ENCODE measurements around the gene ANK3.

Gene ANK3

DNA sequence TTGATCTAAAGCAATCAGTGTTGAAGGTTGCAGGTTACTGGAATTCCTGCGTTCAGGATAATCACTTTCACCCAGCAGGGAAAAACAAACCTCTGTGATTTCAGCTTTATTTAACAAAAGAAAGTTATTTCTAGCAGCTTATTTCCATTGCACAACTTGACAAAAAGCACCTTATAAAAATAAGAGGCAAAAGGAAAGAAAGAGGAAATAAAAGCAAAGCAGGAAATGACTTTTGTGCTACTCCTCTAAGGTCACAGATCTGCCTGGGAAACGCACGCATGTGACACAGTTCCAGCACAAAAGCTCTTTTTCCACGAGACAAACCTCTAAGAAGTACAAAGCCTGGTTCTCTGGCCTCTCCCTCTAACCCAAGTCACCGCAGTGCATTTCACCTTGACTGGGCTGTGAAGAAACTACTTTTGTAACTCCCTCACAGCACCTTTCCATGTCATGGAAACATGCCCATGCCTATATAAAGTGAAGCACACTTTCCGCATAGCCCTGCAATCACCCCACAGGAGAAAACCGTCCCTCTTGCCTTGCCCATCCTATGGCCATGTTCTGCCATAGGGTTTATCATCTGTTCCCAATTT, 870 bp downstream of the ANK3 start:
- TF ChIP-seq, protein P1, sequence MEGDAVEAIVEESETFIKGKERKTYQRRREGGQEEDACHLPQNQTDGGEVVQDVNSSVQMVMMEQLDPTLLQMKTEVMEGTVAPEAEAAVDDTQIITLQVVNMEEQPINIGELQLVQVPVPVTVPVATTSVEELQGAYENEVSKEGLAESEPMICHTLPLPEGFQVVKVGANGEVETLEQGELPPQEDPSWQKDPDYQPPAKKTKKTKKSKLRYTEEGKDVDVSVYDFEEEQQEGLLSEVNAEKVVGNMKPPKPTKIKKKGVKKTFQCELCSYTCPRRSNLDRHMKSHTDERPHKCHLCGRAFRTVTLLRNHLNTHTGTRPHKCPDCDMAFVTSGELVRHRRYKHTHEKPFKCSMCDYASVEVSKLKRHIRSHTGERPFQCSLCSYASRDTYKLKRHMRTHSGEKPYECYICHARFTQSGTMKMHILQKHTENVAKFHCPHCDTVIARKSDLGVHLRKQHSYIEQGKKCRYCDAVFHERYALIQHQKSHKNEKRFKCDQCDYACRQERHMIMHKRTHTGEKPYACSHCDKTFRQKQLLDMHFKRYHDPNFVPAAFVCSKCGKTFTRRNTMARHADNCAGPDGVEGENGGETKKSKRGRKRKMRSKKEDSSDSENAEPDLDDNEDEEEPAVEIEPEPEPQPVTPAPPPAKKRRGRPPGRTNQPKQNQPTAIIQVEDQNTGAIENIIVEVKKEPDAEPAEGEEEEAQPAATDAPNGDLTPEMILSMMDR (IDR thresholded peaks at IDR 0.05; ENCODE audit: insufficient read depth, low read length, missing control alignments) = no peak
- no peak for DNase-seq (ENCODE audit: low read depth, low spot score)
- ChIA-PET POLR2A (no interaction called here), CTCF (interaction anchor here (1.3 to 1.6 kb wide), 2 partner anchors 11 to 185 kb away, joined by 4 read pairs; no protein-coding TSS in a partner anchor)
- no peak overlapping the region for H3K4me3 ChIP-seq (ENCODE audit: low read depth, low read length)

DNA sequence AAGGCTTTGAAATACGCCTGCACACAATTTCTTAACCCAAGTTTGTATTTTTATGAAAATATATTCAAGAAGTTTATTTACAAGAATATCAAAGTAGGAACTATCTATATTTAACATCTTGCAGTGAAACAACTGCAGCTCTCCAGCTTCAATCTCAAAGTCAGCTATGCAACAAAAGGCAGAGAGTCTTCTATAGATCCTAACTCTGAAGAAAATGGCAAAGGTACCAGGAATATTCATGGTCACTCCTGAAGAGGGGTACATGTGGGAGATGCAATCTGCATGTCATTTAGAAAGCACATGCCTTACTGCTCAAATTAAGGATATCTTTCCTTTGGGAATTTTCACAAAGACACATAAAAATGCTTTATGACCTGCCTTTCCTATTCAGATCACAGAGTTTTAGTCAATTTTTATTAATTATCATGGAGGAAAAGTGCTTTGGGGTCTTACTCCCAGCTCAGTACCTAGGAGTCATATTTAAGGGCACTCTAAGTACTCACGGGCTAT, 1.5 kb downstream of the ANK3 start:
- no peak overlapping the region for H3K4me3 ChIP-seq (ENCODE audit: low read depth, low read length)
- POLR2A ChIA-PET = no interaction called here
- CTCF ChIA-PET = interaction anchor here (1.2 to 1.6 kb wide), 3 partner anchors 11 to 184 kb away, joined by 3 to 4 read pairs (median 4); no protein-coding TSS in a partner anchor
- TF ChIP-seq, protein P1 (IDR thresholded peaks at IDR 0.05; ENCODE audit: insufficient read depth, low read length, missing control alignments) = no peak
- DNase-seq (ENCODE audit: low read depth, low spot score) = no peak

DNA sequence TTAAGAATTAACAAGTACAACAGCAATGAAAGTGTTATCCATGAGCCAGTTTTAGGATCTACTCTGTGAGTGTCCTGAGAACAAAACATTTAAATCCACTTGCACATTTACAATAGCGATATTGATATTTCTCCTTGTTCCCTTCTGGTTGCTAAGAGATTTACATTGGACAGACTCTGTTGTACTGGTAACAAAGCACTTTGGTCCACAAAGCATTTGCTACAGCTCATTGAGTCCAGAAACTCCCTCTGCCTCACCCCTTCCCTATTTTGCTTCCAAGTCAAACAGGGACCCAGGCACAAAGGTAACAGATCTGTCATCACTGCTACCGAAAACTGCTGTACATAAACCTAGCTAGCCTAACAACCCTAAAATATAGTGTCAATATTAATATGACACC, 2.1 kb downstream of the ANK3 start:
- CTCF ChIA-PET = interaction anchor here (1.2 to 1.6 kb wide), 2 partner anchors 12 to 58 kb away, joined by 3 to 4 read pairs; no protein-coding TSS in a partner anchor
- POLR2A ChIA-PET = no interaction called here
- TF ChIP-seq, protein P1 (IDR thresholded peaks at IDR 0.05; ENCODE audit: insufficient read depth, low read length, missing control alignments) = no peak
- no peak for DNase-seq (ENCODE audit: low read depth, low spot score)
- H3K4me3 ChIP-seq (ENCODE audit: low read depth, low read length) = no peak overlapping the region

DNA sequence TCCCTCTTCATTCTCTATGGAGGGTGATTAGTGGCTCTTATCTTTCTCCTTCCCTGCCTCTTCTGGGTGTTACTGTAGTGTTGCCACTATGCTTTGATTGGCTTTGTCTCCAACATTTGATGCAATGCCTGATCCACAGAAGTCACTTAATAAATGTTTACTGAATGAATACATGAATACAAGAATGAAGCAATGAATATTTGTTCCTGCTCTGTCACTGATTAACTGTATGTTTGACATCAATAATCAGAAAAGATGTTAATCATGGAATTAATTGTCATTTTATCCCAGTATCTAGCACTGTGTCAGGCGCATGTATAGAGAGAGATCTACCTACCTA, 4.3 kb downstream of the ANK3 start:
- H3K4me3 ChIP-seq (ENCODE audit: low read depth, low read length) = no peak overlapping the region
- CTCF ChIA-PET = interaction anchor here (1.1 kb wide), 1 partner anchor 8 kb away, joined by 3 read pairs; no protein-coding TSS in a partner anchor
- DNase-seq (ENCODE audit: low read depth, low spot score) = no peak
- POLR2A ChIA-PET = no interaction called here
- TF ChIP-seq, protein P1 (IDR thresholded peaks at IDR 0.05; ENCODE audit: insufficient read depth, low read length, missing control alignments) = no peak

GRCh38 chr10:60384708-60385398, 4.8 kb downstream of the ANK3 start:
- POLR2A ChIA-PET = no interaction called here
- CTCF ChIA-PET = interaction anchor here (1.1 kb wide), 1 partner anchor 8 kb away, joined by 3 read pairs; no protein-coding TSS in a partner anchor
- H3K4me3 ChIP-seq (ENCODE audit: low read depth, low read length) = no peak overlapping the region
- TF ChIP-seq, protein P1 (IDR thresholded peaks at IDR 0.05; ENCODE audit: insufficient read depth, low read length, missing control alignments) = no peak
- DNase-seq (ENCODE audit: low read depth, low spot score) = peak; percentile 97

DNA sequence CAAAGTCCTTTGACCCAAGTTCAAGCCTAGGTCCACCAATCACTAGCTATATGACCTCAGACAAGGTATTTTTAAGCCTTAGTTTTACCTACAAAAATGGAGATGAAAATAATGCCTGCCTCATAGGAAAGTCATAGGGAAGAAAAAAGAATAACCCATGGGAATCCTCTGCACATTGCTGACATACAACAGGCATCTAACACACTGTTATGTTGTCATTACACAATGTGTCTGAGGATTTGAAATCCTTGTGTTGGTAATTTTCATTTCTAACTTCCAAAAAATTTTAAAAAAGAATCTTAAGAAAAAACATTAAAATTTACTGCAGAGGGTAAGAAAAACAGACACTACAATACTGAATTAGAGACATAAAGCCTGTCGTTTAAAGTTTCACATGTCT, 5.7 kb downstream of the ANK3 start:
- POLR2A ChIA-PET = no interaction called here
- TF ChIP-seq, protein P1 (IDR thresholded peaks at IDR 0.05; ENCODE audit: insufficient read depth, low read length, missing control alignments) = no peak
- no peak overlapping the region for H3K4me3 ChIP-seq (ENCODE audit: low read depth, low read length)
- CTCF ChIA-PET = interaction anchor here (1.0 to 1.6 kb wide), 5 partner anchors 9 to 284 kb away, joined by 3 read pairs; no protein-coding TSS in a partner anchor
- DNase-seq (ENCODE audit: low read depth, low spot score) = peak; percentile 42

All from AG04449 (cell line).